COLO668 (cell line): ENCODE data around the gene WFDC1.

ENCODE experiments used
- DNase-seq: peaks from one replicate; lab custom pipeline; 2025; ENCODE audit not compliant: unreplicated experiment; lab: John Stamatoyannopoulos, UW

WFDC1 gene, protein sequence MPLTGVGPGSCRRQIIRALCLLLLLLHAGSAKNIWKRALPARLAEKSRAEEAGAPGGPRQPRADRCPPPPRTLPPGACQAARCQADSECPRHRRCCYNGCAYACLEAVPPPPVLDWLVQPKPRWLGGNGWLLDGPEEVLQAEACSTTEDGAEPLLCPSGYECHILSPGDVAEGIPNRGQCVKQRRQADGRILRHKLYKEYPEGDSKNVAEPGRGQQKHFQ

DNA sequence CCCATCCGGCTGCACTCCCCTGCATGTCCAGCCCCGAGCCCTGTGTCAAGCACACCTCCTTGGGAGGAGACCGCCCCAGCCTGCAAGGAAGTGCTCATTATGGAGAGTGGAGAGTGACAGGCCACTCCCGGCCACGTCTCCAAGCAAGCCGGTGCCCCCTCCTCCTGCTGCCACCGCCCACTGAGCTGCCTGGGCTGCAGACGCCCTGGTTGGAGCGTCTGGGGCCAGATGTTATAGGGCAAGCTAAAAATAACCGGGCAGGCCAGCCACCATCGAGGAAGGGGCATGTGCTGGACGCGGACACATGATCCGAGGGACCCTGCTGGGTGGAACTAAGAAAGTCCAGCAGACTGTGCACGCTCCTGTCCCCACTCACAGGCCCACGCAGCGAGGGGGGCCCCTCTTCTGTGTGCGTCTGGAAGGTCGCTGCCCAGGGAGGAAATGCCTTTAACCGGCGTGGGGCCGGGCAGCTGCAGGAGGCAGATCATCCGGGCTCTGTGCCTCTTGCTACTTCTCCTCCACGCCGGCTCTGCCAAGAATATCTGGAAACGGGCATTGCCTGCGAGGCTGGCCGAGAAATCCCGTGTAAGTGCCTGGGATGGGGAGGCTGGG, at the start of gene WFDC1:
TSS of gene WFDC1 (plus strand) at position 348 of the 612 bp plus-strand sequence. CDS start at position 442, 94 bp downstream.
- no peak for DNase-seq

DNA sequence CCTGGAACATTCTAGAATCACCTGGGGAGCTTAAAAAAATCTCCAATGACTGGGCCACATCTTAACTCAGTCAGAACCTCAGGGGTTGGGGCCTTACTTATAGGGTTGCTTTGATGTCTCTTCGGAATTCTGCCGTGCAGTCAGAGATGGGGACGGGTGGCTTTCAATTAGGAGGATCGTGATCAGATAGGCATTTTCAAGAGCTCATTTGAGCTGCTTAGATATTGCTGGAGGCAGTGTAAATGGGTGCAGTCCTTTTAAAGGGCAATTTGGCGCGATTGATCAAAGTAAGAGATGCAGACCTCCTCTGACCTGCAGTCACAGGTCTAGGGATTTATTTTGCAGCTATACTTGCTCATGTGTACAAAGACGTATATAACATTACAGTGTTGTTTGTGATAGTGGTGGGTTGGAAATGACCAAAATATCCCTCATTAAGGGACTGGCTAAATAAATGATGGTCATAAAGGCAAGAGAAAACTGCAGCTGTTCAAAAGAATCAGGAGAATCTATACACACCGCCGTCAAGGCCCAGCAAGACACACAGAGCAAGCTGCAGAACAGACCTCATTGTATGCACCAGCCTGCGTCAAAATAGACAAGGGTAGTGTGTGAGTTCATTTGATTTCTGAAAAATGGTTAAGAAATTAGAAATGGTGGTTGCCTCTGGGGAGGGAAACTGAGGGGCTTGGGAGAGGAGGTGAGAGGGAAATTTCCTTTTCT, 48.6 kb upstream of the WFDC1 start:
- DNase-seq = no peak

DNA sequence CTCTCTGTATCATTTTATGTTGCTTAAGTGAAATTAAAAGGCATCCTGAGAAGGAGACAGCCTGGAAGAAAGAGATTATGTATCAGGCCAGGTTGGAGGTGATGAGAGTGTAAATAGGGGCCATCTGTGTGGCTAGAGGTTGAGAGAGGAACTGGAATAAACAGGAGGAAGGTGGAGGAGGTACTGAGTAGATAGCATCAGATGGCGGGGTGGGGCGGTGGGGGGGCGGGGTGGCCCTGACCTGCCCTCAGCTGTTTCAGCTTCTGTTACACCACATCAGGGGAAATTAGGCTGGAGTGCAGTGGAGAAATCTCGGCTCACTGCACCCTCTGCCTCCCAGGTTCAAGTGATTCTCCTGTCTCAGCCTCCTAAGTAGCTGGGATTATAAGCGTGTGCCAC, 48.0 kb upstream of the WFDC1 start:
- no peak for DNase-seq

DNA sequence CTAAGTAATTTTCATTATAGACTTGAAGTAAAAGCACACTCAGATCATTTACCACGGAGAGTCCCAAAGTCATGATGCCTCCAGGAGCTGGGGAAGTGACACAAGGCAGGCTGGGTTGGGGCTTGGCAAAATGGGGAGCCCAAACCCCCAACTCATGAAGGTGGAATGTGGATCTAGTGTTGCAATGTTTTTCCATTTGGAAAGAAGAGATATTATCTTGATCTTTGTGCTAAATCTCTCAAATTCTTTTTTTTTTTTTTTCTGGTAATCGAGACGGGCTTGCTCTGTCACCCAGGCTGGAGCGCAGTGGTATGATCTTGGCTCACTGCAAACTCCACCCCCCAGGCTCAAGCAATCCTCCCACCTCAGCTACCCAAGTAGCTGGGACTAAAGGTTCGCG, 47.3 kb upstream of the WFDC1 start:
- no peak for DNase-seq

DNA sequence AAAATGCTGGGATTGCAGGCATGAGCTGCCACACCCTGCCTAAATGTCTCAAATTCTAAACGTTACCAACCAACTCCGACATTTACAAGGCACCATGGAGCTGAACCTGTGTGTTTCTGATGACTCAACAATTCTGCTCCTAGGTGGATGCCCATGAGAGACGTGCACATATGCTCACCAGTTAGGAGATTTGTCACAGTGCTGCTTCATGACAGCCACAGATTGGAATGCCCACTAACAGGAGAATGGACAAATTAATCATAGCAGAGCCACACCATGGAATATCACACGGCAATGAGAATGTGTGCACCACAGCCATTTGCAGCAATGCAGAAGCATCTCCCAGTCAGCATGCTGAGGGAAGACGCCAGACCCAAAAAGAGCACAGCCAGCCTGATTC, 46.8 kb upstream of the WFDC1 start:
- no peak for DNase-seq

DNA sequence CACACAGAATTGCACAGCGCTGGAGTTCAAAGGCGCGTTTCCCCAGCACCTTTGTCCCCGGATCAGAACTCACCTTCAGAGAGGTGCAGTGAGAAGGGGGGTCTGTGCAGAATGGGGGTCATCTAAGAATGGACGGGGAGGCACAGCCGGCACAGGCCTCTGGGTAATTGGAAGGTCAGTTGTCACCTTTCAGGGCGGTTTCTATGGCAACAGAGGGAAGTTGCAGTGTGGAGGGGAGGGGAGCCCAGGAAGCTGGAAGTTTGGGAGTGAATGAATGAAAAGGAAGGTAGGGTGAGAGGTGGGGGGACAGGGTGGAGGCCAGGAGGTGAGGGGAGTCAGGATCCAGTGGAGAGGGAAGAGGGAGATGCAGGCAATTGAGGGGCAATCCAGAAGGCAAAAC, 42.5 kb upstream of the WFDC1 start:
- no peak for DNase-seq

DNA sequence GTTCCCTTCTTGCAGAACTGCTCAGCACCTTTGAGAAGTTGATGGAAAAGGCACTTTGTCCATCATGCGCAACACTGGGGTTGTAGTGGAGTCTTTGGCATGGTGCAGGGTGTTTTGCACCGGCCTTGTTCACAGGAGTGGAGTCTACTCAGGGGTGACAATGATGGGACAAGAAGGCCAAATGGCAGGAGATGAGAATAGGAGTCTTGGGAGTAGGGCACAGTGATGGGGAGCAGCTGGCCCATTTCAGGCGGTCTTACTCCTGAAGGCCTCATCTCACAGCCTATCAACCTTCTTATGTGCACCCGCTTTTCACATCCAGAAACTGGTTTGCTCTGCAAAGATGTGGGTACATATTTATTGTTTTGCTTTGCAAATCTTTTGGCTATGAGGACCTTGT, 41.5 kb upstream of the WFDC1 start:
- no peak for DNase-seq

DNA sequence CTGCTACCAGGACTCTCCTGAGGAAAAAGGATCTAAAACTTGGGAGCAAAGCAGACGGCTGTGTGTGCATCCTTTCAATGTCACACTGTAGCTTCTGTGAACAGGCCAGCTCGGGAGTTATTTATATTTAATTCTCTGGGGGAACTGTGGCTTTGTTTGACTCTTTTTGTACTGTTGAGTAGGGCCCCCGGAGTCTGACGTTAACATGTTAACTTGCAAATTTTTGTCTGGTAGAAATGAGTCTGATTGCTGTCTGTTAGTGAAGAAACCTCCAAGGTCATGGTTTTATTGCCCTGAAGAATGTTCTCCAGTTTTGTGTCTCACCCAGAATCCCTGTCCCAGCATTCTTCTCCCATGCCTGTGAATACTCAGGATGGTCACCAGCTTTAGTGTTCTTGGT, 40.6 kb upstream of the WFDC1 start:
- DNase-seq = no peak

DNA sequence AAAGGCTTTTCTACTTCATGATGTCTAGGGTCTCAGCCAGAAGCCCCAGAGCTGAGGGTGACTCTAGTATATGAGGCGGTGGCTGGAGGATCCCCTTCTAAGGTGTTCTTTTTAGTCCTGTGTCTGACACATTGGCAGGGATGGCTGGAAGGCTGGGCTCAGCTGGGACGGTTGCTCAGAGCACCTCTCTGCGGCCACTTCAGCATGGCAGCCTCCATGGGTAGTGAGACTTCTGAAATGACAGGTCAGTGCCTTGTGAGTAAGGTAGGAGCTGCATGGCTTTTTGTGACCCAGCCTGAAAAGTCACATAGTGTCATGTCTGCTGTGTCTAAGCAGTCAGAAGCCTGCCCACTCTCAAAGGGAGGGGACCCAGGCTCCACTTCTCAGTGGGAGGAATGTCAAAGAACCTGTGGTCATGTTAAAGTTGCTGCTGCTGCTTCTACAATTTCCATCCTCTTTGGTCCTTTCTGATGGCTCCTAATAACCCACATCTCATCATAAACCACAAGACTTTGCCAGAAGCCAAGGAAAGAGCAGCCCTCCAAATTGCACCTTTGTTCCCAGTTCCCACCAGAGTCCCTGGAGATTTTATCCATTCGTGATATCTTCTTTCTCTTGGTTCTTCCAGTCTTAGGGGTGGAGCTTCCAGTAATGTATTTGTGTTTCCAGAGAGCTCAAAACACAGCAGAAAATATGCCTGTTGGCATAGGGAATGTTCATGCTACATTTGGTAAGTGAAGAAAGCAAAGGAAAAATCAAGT, 39.4 kb upstream of the WFDC1 start:
- no peak for DNase-seq

DNA sequence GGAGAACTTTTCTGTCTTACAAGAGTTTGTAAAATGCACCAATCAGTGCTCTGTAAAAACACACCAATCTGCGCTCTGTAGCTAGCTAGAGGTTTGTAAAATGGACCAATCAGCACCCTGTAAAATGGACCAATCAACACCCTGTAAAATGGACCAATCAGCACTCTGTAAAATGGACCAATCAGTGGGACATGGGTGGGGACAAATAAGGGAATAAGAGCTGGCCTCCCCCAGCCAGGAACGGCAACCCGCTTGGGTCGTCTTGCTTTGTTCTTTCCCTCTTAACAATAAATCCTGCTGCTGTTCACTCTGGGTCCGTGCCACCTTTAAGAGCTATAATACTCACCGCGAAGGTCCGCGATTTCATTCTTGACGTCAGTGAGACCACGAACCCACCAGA, 36.4 kb upstream of the WFDC1 start:
- DNase-seq = no peak

DNA sequence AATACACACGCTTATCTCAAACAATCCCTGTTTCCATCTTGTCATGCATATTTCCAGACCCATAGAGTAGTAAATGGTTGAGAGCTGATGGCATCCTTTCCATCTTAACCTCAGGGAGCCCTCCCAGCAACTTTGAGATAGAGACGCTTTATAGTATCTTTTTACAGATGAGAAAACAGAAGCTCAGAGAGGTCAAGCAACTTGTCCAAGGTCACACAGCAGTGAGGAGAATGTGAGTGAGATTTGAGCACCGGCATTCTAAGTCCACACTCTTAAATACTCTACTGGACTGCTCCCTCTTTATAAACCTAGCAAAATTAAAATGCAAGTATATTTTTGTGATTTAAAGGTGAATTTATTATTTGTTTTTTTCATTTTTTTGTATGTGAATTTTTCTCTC, 35.0 kb upstream of the WFDC1 start:
- no peak for DNase-seq

DNA sequence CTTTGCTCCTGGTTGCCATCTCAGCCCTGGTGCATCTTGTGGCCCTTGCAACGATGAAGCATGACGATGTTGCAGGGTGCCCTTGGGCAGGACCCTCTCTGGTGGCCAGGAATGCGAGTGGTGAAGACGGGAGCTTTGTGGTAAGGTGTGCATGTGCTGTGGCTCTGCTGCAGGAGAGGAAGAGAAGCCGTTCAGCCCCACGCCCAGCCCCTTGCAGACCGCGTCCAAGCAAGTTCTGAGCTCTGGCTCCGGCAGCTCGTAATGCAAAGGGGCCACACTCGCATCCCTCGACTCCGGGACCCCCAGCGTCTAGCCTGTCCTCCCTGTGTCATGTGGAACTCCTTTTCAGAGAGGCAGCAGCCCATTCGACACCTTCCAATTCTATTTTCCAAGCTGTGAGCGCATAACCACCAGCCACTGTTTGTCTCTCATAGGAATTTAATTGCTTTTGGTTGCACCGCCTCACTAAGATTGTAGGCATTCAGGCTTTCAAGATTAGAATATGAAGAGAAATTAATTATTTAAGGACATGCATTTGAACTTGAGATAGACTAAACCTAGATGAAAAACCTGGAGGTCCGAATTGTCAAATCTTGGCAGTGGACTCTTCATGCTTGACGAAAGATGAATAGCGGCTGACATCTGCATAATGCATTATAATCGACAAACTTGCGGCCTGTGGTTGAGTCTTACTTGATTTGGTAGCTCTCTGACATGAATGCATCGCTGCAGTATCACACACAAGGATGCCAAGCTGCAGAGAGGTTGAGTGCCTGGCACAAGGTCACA, 33.7 kb upstream of the WFDC1 start:
- no peak for DNase-seq

DNA sequence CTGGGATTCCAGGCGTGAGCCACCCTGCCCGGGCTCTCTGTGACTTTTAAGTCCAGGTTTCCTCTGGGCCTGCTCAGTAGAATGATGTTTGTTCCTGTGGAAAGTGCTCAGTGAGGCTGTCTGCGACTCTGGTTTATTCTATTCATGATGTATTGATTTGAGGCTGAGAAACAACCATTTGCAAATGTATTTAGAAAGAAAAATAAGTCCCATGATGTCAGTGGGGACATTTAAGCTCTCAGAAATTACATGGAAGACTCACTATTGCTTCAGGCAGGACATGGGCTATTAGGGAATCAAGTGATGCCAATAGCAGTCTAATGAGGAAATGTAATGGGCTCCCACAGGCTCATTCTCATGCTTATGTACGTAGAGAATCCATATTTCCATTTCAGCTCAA, 32.6 kb upstream of the WFDC1 start:
- no peak for DNase-seq

DNA sequence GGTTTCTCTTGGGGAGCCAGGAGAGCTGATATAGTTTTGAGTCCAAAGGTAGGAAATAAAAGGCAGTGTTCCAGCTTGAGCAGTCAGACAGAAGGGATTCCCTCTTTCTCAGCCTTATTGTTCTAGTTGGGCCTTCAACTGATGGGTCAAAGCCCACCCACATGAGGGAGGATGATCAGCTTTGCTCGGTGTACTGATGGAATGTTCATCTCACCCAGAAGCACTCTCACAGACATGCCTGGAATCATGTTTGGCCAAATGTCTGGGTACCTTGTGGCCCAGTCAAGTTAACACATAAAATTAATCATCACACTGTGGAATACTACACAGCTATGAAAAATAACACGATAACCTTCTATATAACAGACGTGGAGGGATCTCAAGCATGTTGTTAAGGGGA, 31.7 kb upstream of the WFDC1 start:
- DNase-seq = no peak

DNA sequence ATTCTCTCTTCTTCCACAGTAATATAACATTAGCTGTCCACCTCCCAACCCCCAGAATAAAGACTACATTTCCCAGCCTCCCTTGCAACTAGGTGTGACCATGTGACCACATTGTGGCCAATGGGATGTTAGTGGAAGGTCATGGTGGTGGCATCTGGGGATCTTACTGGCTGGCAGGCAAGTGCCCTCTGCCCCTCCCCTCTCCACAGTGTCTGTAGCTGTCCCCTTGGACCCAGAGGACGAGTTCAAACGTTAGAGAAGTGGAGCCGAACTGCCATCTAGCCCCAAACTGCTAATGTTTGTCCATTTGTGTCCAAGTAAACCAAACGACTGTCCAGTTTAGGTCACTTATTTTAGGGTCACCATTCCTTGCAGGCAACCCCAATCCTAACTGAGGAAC, 28.2 kb upstream of the WFDC1 start:
- peak; percentile 7 for DNase-seq

DNA sequence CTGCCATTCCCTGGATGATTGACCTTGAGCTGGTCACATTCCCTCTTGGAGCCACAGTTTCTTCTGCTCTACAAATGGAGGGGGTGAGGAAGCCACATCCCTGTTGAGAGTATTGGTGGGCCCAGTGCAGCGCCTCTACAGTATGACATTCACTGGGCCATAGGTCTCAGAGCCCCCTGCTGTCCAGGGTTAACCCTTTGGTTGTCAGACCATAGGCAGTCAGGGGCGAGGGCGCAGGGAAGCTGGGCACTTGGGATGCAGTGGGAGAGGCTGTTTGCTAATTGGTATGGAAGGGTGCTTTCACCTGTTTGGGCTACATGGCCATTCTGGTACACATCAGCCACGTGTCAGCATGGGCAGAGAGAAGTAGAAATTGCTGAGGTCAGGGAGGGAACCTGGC, 27.3 kb upstream of the WFDC1 start:
- no peak for DNase-seq

DNA sequence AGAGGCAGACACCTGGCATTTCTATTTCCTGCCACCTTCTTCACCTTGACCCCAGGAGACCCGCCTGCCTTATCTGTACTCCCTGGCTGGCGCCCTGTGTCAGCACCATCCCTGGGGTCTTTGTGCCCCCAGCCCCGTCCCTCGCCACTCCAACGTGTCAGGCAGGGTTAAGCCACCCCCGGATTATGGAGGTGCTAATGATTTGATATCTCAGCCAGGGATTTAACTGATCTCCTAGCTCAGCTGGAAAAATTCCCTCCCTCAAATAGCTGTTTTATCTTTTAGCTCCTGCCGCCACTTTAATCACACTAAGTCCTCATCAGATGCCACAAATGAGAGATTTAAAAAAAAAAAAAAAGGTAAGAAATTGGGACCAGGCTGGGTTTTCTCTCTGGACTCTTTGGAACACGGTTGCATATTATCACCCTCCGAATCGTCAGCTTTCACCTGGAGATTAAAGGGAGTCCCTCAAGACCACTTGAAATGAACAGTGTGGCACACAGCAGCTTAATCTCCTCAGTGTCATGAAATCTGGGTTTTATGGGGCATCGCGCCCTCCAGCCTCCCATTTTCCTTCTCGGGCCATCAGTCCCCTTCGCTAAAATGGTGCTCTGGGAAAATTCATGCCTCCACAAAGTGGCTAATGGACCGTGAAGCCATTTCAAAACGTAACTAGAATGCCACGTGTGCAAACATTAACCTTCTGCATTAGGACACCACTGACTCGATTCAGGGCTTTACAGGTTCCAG, 26.2 kb upstream of the WFDC1 start:
- DNase-seq = no peak

DNA sequence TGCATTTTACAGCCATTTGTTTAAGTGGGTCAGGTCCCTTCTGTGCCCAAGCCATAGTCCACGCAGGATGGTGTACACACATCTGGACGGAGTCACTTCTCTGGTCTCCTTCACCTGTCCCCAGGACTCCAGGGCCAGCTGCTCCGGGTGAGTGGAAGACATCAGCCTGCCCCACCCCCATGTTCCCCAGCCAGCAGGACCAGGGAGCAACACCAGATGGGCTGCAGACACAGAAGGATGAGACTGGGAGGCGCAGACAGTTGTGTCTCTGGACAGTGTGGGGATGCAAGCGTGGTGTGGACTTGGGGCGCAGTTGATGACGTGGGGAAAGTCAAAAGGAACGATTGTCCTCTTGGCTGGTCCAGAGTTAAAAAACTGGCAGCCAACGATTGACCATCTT, 24.6 kb upstream of the WFDC1 start:
- no peak for DNase-seq

DNA sequence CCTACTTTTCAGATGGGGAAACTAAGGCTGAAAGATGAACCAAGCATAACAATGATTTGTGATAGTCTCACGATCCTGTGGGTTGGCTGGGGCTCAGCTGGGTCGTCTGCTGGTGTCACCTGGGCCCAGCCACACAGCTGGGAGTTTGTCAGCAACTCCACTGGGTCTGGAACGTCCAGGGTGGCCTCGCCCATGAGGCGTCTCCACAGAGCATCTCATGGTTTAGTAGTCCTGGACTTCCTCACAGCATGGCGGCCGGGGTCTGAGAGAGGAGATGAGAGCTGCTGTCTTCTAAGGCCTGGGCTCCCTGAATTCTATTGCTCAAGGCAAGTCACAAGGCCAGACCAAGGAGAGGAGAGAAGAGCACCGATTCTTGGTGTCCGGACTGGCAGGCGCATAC, 24.1 kb upstream of the WFDC1 start:
- no peak for DNase-seq

DNA sequence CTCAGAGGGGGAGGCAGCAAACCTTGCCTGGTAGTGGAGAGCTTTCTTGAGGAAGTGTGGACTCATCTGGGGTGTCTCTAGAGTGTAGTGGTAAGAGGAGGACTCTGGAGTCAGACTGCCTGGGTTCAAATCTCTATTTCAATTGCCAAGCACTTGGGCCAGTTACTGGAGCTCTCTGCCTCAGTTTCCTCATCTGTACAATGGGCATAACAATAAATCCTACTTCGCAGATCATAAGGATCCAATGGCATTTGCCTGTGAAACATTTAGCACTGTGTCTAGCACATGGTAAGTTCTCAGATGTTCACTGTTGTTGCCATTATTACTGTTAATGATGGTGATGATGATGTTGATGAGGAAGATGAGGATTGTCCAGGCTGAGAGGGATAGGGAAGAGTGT, 23.6 kb upstream of the WFDC1 start:
- no peak for DNase-seq
